C4-2B (cell line): ENCODE measurements around the gene GLYAT.

ENCODE experiments used
- H3K27ac ChIP-seq: fragments of 450-650 bp; 2 replicates; pipeline ENCODE4 v1.5.1; 2017
- CTCF ChIP-seq: fragments of 450-650 bp; conservative IDR thresholded peaks from 2 replicates; pipeline ENCODE4 v1.5.1; 2017; ENCODE audit warnings: mild to moderate bottlenecking
- ZFX ChIP-seq: fragments of 450-650 bp; IDR thresholded peaks from 2 replicates; pipeline ENCODE4 v1.6.1; 2017

GLYAT gene

GRCh38 chr11:58763120-58763490 is 31.4 kb upstream of the GLYAT start:
- no peak for TF ChIP-seq CTCF
- H3K27ac ChIP-seq: no peak overlapping the region

- TF ChIP-seq CTCF (no peak), ZFX (no peak)
- H3K27ac ChIP-seq: no peak overlapping the region
Observed at GRCh38 chr11:58762284-58763119, 30.8 kb upstream of the GLYAT start.

GRCh38 chr11:58757439-58757838 is 25.7 kb upstream of the GLYAT start:
- TF ChIP-seq CTCF (no peak), ZFX (no peak)

GRCh38 chr11:58745705-58746364 is 14.1 kb upstream of the GLYAT start:
- H3K27ac ChIP-seq: no peak overlapping the region
- no peak for TF ChIP-seq CTCF
- TF ChIP-seq ZFX: no peak

More at GRCh38 chr11:58757439-58757838, 25.7 kb upstream of the GLYAT start:
- no peak overlapping the region for H3K27ac ChIP-seq

GRCh38 chr11:58744988-58745704 is 13.4 kb upstream of the GLYAT start:
- H3K27ac ChIP-seq: no peak overlapping the region
- TF ChIP-seq ZFX (no peak), CTCF (no peak)

GRCh38 chr11:58742981-58743880 is 11.5 kb upstream of the GLYAT start:
- TF ChIP-seq CTCF (peak; percentile 45), ZFX (no peak)
- no peak overlapping the region for H3K27ac ChIP-seq
